Upper lobe of left lung (tissue), 6 donors: ENCODE results near the gene RBMX. TPM values are rescaled to one million over a fixed set of nuclear protein-coding genes. Genes with fewer than 3 reads are reported as not detected.
"Not testable (repeated sequence)": the region's sequence is repeated elsewhere in the genome, so short reads cannot be mapped to it uniquely, and the experiment has no call there.

ENCODE experiments used
- ATAC-seq, 2 donors: fragments of 200-7000 bp; cut with Tn5 transposase; one replicate each; pipeline ENCODE4 v1.9.1; 2022; ENCODE audit warnings: mild to moderate bottlenecking in 2 of 2, moderate library complexity in 2 of 2; ENCODE audit not compliant: low FRiP score in 2 of 2
- DNase-seq, 2 donors: peaks; one replicate each; pipeline ENCODE4 v3.0.0-alpha.2; 2019 to 2020
- H3K27ac ChIP-seq, 4 donors: fragments of 200-600 bp; sonication (generic); one replicate each; pipeline ENCODE4 v1.5.1; 2016 to 2019
- H3K27me3 ChIP-seq, 4 donors: fragments of 200-600 bp; sonication (generic); one replicate each; pipeline ENCODE4 v1.5.1; 2017 to 2019
- H3K36me3 ChIP-seq, 4 donors: fragments of 200-600 bp; sonication (generic); one replicate each; pipeline ENCODE4 v1.5.1; 2016 to 2019
- H3K4me1 ChIP-seq, 4 donors: fragments of 200-600 bp; sonication (generic); one replicate each; pipeline ENCODE4 v1.5.1; 2018 to 2019
- H3K4me3 ChIP-seq, 4 donors: fragments of 200-600 bp; sonication (generic); one replicate each; pipeline ENCODE4 v1.5.1; 2017 to 2019; ENCODE audit warnings: mild to moderate bottlenecking in 2 of 4, moderate library complexity in 1 of 4
- H3K9me3 ChIP-seq, 4 donors: fragments of 200-600 bp; sonication (generic); one replicate each; pipeline ENCODE4 v1.5.1; 2018 to 2019
- CTCF ChIP-seq, 6 experiments: fragments of 450-650 bp in 4 of 6; fragments of 200-600 bp in 2 of 6; sonication (generic) in 2 of 6; IDR thresholded peaks; one replicate each; pipeline ENCODE4 v1.5.1; 2016 to 2019; ENCODE audit warnings: antibody characterized with exemption in 6 of 6
- EP300 ChIP-seq, 4 donors: sonication (generic); formaldehyde crosslinking; IDR thresholded peaks; one replicate each; pipeline ENCODE4 v1.5.1; 2017; ENCODE audit warnings: antibody characterized with exemption in 4 of 4, control low read depth in 2 of 4
- POLR2A ChIP-seq, 4 donors: fragments of 450-650 bp; IDR thresholded peaks; one replicate each; pipeline ENCODE4 v1.5.1; 2016 to 2017; ENCODE audit warnings: antibody characterized with exemption in 4 of 4, mild to moderate bottlenecking in 2 of 4
- POLR2AphosphoS5 ChIP-seq, 2 donors: sonication (generic); formaldehyde crosslinking; IDR thresholded peaks; one replicate each; pipeline ENCODE4 v1.5.1; 2017; ENCODE audit warnings: antibody characterized with exemption in 2 of 2
- WGBS, 2 donors: methylation state at CpG; one replicate each; pipeline ENCODE4 v1.1.5; 2017 to 2018; 5-methylcytosine and 5-hydroxymethylcytosine counted together
- total RNA-seq, 6 donors: library from RNA; depleted of rRNA in 4 of 6; stranded (reverse); fragments of >200 nt in 4 of 6; gene quantifications; one replicate each; pipeline versions ENCODE4 v1.1.0 to v1.2.1, GENCODE V29; 2016 to 2021
- donor health status: DM: no; HTN: no; CAD: no; lungs with moderate emphysema.
- donor health status: DM: no; HTN: yes; CAD: no; lungs with severe emphysema.

The RBMX gene
- total RNA-seq, 6 donors from 2014 or later: 97.9 to 206 (median 149) TPM

GRCh38 chrX:136906921-136907510, 26.5 kb upstream of the RBMX start:
- no peak overlapping the region for H3K27ac ChIP-seq
- H3K4me3 ChIP-seq: no peak overlapping the region
- DNase-seq: no peak
- TF ChIP-seq POLR2AphosphoS5 (IDR thresholded peaks at IDR 0.05) (no peak), POLR2A (IDR thresholded peaks at IDR 0.05) (no peak), EP300 (IDR thresholded peaks at IDR 0.05) (no peak), CTCF (IDR thresholded peaks at IDR 0.05) (no peak)
- H3K36me3 ChIP-seq: no peaks in the 10 kb centered on the region
- H3K27me3 ChIP-seq: no peaks in the 10 kb centered on the region
- 80 to 85% methylated on average over 3 to 14 of the region's 14 CpGs for WGBS, 2 donors
- H3K4me1 ChIP-seq: peaks cover 0 to 6% (median 0%) of the 10 kb centered on the region in 4 donors
- ATAC-seq: no peak
- no peaks in the 10 kb centered on the region for H3K9me3 ChIP-seq

GRCh38 chrX:136904067-136904466, 23.5 kb upstream of the RBMX start:
- not testable (repeated sequence) for DNase-seq, H3K4me3 ChIP-seq, H3K27me3 ChIP-seq, H3K9me3 ChIP-seq, ATAC-seq, H3K36me3 ChIP-seq, H3K27ac ChIP-seq, H3K4me1 ChIP-seq
- 86 to 92% methylated on average over 3 to 4 of the region's 4 CpGs for WGBS, 2 donors

- not testable (repeated sequence) for H3K4me3 ChIP-seq, H3K27ac ChIP-seq, DNase-seq, H3K36me3 ChIP-seq, H3K9me3 ChIP-seq, H3K27me3 ChIP-seq, H3K4me1 ChIP-seq, ATAC-seq
- 86 to 87% methylated on average over 10 of the region's 10 CpGs for WGBS, 2 donors
These were observed 19.5 kb upstream of the RBMX start for GRCh38 chrX:136900071-136900470.

- no peaks in the 10 kb centered on the region for H3K4me1 ChIP-seq
- ATAC-seq: no peak
- WGBS, 2 donors: 63 to 100% methylated on average over 1 of the region's 1 CpG
- no peaks in the 10 kb centered on the region for H3K9me3 ChIP-seq
- no peak overlapping the region for H3K4me3 ChIP-seq
- DNase-seq: no peak
- no peaks in the 10 kb centered on the region for H3K36me3 ChIP-seq
- H3K27ac ChIP-seq: no peak overlapping the region
- no peaks in the 10 kb centered on the region for H3K27me3 ChIP-seq
- no peak for TF ChIP-seq EP300 (IDR thresholded peaks at IDR 0.05)
- TF ChIP-seq POLR2AphosphoS5 (IDR thresholded peaks at IDR 0.05): no peak
- no peak for TF ChIP-seq CTCF (IDR thresholded peaks at IDR 0.05)
- TF ChIP-seq POLR2A (IDR thresholded peaks at IDR 0.05): no peak
These were observed 18.7 kb upstream of the RBMX start for GRCh38 chrX:136899221-136899620.

GRCh38 chrX:136898752-136899151, 18.2 kb upstream of the RBMX start:
- WGBS, 2 donors: 76 to 81% methylated on average over 7 of the region's 7 CpGs
- not testable (repeated sequence) for DNase-seq, H3K27ac ChIP-seq, H3K4me3 ChIP-seq, H3K36me3 ChIP-seq, ATAC-seq, H3K9me3 ChIP-seq, H3K4me1 ChIP-seq, H3K27me3 ChIP-seq

- H3K4me1 ChIP-seq: no peaks in the 10 kb centered on the region
- no peaks in the 10 kb centered on the region for H3K9me3 ChIP-seq
- no peaks in the 10 kb centered on the region for H3K27me3 ChIP-seq
- ATAC-seq: no peak
- TF ChIP-seq POLR2A (IDR thresholded peaks at IDR 0.05): no peak
- no peak overlapping the region for H3K4me3 ChIP-seq
- no peak for DNase-seq
- 81 to 83% methylated on average over 7 of the region's 7 CpGs for WGBS, 2 donors
- no peak overlapping the region for H3K27ac ChIP-seq
- H3K36me3 ChIP-seq: no peaks in the 10 kb centered on the region
These were observed 15.8 kb upstream of the RBMX start for GRCh38 chrX:136896121-136896914.

- no peaks in the 10 kb centered on the region for H3K36me3 ChIP-seq
- H3K27me3 ChIP-seq: no peaks in the 10 kb centered on the region
- TF ChIP-seq POLR2A (IDR thresholded peaks at IDR 0.05): no peak
- no peak for TF ChIP-seq EP300 (IDR thresholded peaks at IDR 0.05)
- TF ChIP-seq CTCF (IDR thresholded peaks at IDR 0.05): no peak
- no peak for TF ChIP-seq POLR2AphosphoS5 (IDR thresholded peaks at IDR 0.05)
- WGBS, 2 donors: 90 to 95% methylated on average over 2 to 3 of the region's 3 CpGs
- no peak overlapping the region for H3K27ac ChIP-seq
- ATAC-seq (no peak), DNase-seq (no peak)
- no peaks in the 10 kb centered on the region for H3K4me1 ChIP-seq
- no peaks in the 10 kb centered on the region for H3K9me3 ChIP-seq
- no peak overlapping the region for H3K4me3 ChIP-seq
These were observed 11.9 kb upstream of the RBMX start for GRCh38 chrX:136892412-136892811.

- not testable (repeated sequence) for H3K9me3 ChIP-seq, H3K36me3 ChIP-seq, H3K4me3 ChIP-seq, ATAC-seq, DNase-seq, H3K27me3 ChIP-seq, H3K27ac ChIP-seq, H3K4me1 ChIP-seq
- WGBS, 2 donors: 88 to 94% methylated on average over 6 of the region's 6 CpGs
These were observed 10.1 kb upstream of the RBMX start for GRCh38 chrX:136890596-136890995.
